K562 (cell line): ENCODE measurements around the gene TTL.

Experiments used
- CHD1 ChIP-seq: fragments of 200-600 bp; sonication (generic); IDR thresholded peaks from one replicate; pipeline ENCODE4 v1.6.1; 2012; ENCODE audit warnings: mild to moderate bottlenecking, moderate library complexity, low read length, inconsistent platforms
- ETV5 ChIP-seq: sonication (generic); formaldehyde crosslinking; IDR thresholded peaks from 2 replicates; pipeline ENCODE4 v1.4.0; 2020; ENCODE audit warnings: low read depth, mild to moderate bottlenecking, missing genetic modification reagents
- GTF2A2 ChIP-seq: IDR thresholded peaks from 2 replicates; pipeline ENCODE4 v1.6.1; 2016; ENCODE audit warnings: mild to moderate bottlenecking, missing genetic modification characterization, missing compliant biosample characterization
- TRIM25 ChIP-seq: fragments of 450-650 bp; IDR thresholded peaks from 2 replicates; pipeline ENCODE4 v1.7.0; 2016; ENCODE audit warnings: borderline replicate concordance

GRCh38 chr2:112494828-112495227 is 12.9 kb downstream of the TTL start:
- no peak for TF ChIP-seq CHD1
- no peak for TF ChIP-seq ETV5 (CRISPR knock-in tag)
- TF ChIP-seq TRIM25, result no peak
- no peak for TF ChIP-seq GTF2A2 (tag)
